ENCODE data around the gene C4orf51.

C4orf51 gene

DNA sequence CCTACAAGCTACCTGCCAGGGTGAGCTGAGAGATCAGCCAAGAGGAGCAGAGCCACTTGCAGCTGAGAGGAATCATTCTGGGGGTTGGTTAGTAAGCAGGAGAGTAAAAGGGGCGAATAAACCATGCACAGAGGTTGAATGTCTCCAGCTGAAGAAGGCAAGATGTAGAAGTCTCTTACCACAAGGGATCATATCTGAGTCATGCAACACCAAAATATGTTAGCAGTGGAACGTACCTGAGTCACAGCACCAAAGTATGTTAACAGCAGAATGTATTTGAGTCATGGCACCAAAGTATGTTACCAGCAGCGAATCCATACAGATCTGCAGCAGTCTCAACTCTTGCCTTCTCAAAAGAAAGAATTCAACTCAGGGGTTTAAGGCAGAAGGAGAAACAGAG lies 29.9 kb downstream of the C4orf51 start:
- no peaks in the 10 kb centered on the region for H3K79me2 ChIP-seq (ENCODE audit: insufficient read depth, low read length)
- H2AFZ ChIP-seq (ENCODE audit: low read length) = no peak overlapping the region
- H3K4me1 ChIP-seq (ENCODE audit: insufficient read depth, low read length, poor library complexity, severe bottlenecking) = no peaks in the 10 kb centered on the region
- H4K20me1 ChIP-seq (ENCODE audit: insufficient read depth, low read length, poor library complexity, severe bottlenecking) = no peaks in the 10 kb centered on the region
- H3K27me3 ChIP-seq (ENCODE audit: insufficient read depth, low read length, poor library complexity, severe bottlenecking) = no peaks in the 10 kb centered on the region
- TF ChIP-seq EZH2phosphoT487 (IDR thresholded peaks at IDR 0.05; ENCODE audit: borderline replicate concordance) (no peak), CTCF (conservative IDR thresholded peaks at IDR 0.05; ENCODE audit: low read length) (no peak)
- H3F3A ChIP-seq (ENCODE audit: low read depth) = no peaks in the 10 kb centered on the region
- H3K36me3 ChIP-seq (ENCODE audit: insufficient read depth, low read length) = no peaks in the 10 kb centered on the region
- no peak overlapping the region for H3K9ac ChIP-seq (ENCODE audit: low read depth, low read length, poor library complexity, severe bottlenecking)
- no peak overlapping the region for H3K4me2 ChIP-seq (ENCODE audit: low read depth, low read length, poor library complexity, severe bottlenecking)
- no peak overlapping the region for H3K4me3 ChIP-seq (ENCODE audit: low read length, poor library complexity, severe bottlenecking)
- no peaks in the 10 kb centered on the region for H3K9me2 ChIP-seq (replicated peaks; ENCODE audit: low read depth, low read length)
- H3K9me3 ChIP-seq (ENCODE audit: insufficient read depth, low read depth, low read length) = peaks cover 8% of the 10 kb centered on the region; the same call in 1 of the 2 replicates

DNA sequence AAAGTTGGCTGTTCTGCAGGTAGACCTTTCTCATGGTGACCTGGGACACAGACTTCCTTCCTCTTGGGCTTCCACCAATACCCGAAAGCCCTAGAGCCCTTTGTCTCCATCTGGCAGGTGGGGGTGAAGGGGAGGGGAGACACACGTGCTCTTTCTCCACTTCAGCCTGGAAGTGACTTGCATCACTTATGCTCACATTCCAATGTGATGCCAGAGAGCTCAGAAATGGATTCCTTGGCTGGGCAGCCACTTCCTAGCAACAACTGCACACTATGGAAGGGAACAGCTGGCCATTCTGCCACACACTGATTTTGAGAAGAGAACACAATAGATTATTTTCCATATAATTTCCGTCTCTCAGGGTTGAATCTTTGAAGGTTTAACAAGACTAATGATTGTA lies 36.3 kb downstream of the C4orf51 start:
- Histone ChIP-seq H3K9ac (ENCODE audit: low read depth, low read length, poor library complexity, severe bottlenecking) (no peak overlapping the region), H3K4me2 (ENCODE audit: low read depth, low read length, poor library complexity, severe bottlenecking) (no peak overlapping the region), H3F3A (ENCODE audit: low read depth) (no peaks in the 10 kb centered on the region), H3K4me1 (ENCODE audit: insufficient read depth, low read length, poor library complexity, severe bottlenecking) (peaks cover 22% of the 10 kb centered on the region), H3K9me3 (ENCODE audit: insufficient read depth, low read depth, low read length) (peaks cover 5% of the 10 kb centered on the region; the same call in 1 of the 2 replicates), H3K36me3 (ENCODE audit: insufficient read depth, low read length) (no peaks in the 10 kb centered on the region), H4K20me1 (ENCODE audit: insufficient read depth, low read length, poor library complexity, severe bottlenecking) (no peaks in the 10 kb centered on the region), H2AFZ (ENCODE audit: low read length) (no peak overlapping the region), H3K4me3 (ENCODE audit: low read length, poor library complexity, severe bottlenecking) (no peak overlapping the region), H3K9me2 (replicated peaks; ENCODE audit: low read depth, low read length) (no peaks in the 10 kb centered on the region), H3K27me3 (ENCODE audit: insufficient read depth, low read length, poor library complexity, severe bottlenecking) (no peaks in the 10 kb centered on the region), H3K79me2 (ENCODE audit: insufficient read depth, low read length) (no peaks in the 10 kb centered on the region)
- TF ChIP-seq CTCF (conservative IDR thresholded peaks at IDR 0.05; ENCODE audit: low read length) (no peak), EZH2phosphoT487 (IDR thresholded peaks at IDR 0.05; ENCODE audit: borderline replicate concordance) (no peak)

DNA sequence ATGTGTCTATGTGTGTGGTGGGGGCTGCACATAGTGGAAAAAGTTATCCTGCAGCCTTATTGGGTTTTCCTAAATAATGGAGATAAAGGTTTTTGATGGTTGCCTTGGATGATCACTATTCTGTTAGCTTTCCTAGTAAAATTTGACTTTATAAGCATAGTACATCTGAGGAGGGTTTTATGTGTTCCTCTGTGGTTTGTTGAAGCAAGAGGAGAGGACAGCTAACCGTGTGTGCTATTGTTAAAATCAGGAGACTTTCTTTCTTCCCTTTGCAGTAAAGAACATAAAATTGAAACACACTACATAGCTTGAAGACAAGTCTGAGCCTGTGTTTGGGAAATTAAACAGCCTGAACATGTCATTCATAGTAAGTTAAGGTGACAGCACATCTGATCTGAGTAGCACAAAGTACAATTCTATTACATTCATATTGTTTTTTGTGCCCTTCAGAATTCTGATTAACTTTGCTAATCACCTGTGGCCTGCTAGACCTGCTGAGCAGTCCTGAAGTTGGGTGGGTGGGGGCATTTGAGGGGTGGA lies 36.8 kb downstream of the C4orf51 start:
- Histone ChIP-seq H2AFZ (ENCODE audit: low read length) (no peak overlapping the region), H3K79me2 (ENCODE audit: insufficient read depth, low read length) (no peaks in the 10 kb centered on the region), H3K27me3 (ENCODE audit: insufficient read depth, low read length, poor library complexity, severe bottlenecking) (no peaks in the 10 kb centered on the region), H3K9ac (ENCODE audit: low read depth, low read length, poor library complexity, severe bottlenecking) (peak overlapping the region; percentile 17), H3K9me2 (replicated peaks; ENCODE audit: low read depth, low read length) (no peaks in the 10 kb centered on the region), H3F3A (ENCODE audit: low read depth) (no peaks in the 10 kb centered on the region), H3K4me3 (ENCODE audit: low read length, poor library complexity, severe bottlenecking) (no peak overlapping the region), H3K4me2 (ENCODE audit: low read depth, low read length, poor library complexity, severe bottlenecking) (no peak overlapping the region), H4K20me1 (ENCODE audit: insufficient read depth, low read length, poor library complexity, severe bottlenecking) (no peaks in the 10 kb centered on the region), H3K36me3 (ENCODE audit: insufficient read depth, low read length) (no peaks in the 10 kb centered on the region), H3K9me3 (ENCODE audit: insufficient read depth, low read depth, low read length) (peaks cover 2% of the 10 kb centered on the region; the same call in 1 of the 2 replicates), H3K4me1 (ENCODE audit: insufficient read depth, low read length, poor library complexity, severe bottlenecking) (peaks cover 22% of the 10 kb centered on the region)
- TF ChIP-seq EZH2phosphoT487 (IDR thresholded peaks at IDR 0.05; ENCODE audit: borderline replicate concordance) (no peak), CTCF (conservative IDR thresholded peaks at IDR 0.05; ENCODE audit: low read length) (no peak)
